Limb (tissue), 2 donors: ENCODE data around the gene ASMTL.
"Not testable (repeated sequence)": the region's sequence is repeated elsewhere in the genome, so short reads cannot be mapped to it uniquely, and the experiment has no call there.

ENCODE experiments used
- DNase-seq, 2 donors: peaks; one replicate each; pipeline ENCODE4 v3.0.0-alpha.2; 2016; ENCODE audit errors: extremely low spot score in 2 of 2

Gene ASMTL

GRCh38 chrX:1389993-1390285, 62.8 kb downstream of the ASMTL start:
- DNase-seq: no peak

GRCh38 chrX:1389181-1389992, 63.3 kb downstream of the ASMTL start:
- no peak for DNase-seq

- no peak for DNase-seq
These were observed 64.1 kb downstream of the ASMTL start for GRCh38 chrX:1388651-1389050.

DNA sequence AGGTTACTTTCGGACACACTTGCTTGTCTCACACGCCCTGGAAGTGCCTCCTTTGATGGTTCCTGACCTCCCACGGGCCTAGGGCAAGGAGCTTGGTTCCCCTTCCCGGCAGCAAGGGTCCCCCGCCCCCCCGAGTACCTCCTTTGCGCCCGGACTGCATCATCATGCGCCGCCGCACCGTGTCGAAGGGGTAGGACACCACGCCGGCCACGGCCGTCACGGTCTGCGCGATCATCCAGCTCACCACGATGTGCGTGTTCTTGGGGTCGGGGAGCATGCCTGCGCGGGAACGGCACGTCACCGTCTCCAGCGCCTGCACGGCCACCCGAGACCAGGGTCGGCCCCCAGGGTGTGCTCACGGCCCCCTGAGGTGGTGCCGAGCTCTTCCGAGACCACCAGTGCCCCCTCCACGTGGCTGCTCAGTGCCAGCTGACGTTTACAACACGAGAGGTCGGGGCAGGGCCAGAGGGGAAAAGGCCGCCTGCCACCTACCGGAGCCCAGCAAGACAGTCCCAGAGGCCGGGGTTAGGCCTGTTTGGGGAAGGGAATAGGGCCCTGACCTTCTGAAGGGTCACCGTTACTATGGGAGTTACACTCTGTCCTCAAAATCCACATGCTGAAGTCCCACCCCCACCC, 65.5 kb downstream of the ASMTL start:
- no peak for DNase-seq

DNA sequence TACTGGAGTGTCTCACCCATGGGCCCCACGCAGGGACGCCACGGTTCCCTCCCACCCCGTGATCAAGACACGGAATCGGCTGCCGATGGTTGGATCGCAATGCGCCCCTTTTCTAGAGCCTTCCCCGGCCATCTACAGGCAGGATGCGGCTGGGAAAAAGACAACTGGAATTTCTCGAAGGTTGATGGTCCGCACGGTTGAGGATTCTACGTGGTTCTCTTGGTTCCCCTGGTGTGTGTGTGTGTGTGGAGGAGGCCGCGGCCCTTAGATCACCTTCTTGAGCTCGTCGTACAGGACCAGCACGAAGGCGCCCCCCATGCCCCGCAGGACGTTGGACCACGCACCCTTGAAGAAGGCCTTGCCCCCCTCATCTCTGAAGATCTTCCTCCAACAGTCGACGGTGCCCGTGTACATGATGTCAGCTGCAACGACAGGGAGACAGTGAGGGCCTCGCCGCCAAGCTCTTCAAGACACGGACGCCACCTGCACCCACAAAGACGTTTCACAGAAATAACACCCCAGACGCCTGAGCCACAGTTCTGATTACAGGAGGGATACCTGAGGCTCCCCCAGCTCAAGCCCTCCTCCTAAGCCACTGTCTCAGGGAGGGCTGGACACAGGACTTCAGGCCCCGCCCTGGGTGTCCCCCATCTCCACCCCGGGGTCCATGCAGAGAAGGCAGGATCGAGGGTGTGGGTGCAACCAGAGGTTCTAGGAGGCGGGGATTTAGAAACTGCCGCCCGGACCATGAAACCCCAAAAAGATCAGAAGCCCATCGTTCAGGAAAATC, 66.2 kb downstream of the ASMTL start:
- no peak for DNase-seq

DNA sequence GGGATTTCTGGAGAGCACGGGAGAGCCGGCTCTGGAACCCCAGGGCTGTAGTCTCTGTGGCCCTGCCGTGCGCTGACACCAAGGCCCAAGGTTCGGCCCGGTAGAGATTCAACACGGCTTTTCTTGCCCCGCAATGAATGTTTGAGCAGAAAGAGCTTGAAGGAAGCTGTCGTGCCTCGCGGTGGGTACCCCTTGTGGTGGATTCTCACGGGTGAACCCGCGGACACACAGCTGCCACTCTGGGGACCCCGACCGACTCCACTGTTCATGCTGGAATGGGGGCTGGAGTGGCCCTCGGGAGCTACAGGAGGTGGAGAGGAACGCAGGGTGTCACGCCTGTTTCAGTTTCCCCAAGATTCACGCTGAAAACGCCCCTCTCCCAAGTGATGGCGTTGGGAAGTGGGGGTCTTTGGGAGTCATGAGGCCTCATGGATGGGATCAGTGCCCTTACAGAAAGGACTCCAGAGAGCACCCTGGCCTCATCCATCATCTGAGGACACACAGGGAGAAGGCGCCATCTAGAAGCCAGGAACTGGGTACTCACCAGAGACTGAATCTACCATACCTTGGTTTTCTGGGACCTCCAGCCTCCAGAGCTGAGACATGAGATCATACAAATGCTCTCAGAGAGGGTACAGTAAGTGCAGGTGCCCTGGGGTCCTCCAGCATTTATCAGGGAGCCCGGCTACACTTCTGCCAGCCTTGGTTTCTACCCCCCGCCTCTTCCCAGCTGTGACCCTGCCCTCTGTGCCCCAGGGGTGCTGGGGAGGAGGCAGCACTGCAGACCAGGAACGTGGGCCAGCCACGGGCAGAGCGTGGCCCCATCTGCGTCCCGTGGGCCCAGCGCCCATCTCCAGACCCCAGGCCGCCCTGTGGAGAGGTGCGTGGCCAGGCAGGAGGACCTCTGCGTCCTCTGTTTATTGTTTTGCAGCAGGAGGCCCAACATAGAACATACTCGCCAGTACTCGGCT, 67.2 kb downstream of the ASMTL start:
- DNase-seq: no peak

DNA sequence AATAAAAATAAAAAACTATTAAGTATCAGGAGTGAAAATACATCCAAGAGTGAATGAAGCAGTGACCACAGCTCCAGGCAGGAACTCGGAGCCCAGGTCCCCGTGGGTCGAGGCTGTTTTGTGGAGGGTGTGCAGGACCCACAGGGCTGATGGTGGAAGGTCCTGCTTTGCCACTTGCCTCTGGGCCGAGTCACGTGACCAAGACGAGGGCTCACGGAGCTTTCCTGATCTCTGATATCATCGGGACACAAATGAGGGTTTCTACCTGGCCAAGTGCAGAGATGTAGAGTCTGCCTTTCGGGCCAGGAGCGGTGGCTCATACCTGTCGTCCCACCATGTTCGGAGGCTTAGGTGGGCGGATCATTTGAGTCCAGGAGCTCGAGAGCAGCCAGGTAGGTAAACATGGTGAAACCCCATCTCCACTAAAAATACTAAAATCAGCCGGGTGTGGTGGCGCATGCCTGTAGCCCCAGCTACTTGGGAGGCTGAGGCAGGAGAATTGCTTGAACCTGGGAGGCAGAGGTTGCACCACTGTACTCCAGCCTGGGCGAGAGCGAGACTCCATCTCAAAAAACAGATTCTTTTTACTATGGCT, 68.0 kb downstream of the ASMTL start:
- DNase-seq: no peak

DNA sequence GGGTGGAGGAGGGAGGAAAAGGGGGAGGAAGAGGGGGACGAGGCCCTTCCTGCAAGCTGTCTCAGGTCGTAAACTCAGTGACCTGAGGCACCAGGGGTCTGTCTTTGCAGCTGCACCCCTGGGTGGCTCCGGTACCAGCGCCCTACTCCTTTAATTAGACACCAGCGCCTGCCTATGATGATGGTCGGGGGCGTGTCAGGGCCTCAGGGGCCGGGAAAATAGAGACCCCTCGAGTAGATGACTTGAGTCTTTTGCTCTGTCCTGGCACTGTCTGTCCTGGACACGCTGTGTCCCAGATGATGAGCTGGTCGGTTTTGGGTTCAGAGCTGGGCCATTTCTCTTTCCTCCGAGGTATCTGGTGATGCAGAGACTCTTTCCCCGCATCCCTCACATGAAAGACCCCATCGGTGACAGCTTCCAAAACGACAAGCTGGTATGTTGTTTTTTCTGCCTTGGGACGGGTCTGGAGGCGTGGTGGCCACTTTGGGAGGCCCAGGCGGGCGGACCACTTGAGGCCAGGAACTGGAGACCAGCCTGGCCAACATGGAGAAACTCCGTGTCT, 72.0 kb downstream of the ASMTL start:
- no peak for DNase-seq

GRCh38 chrX:1378306-1378759, 74.4 kb downstream of the ASMTL start:
- no peak for DNase-seq

- DNase-seq: no peak
These were observed 84.4 kb downstream of the ASMTL start for GRCh38 chrX:1368385-1368698.

DNA sequence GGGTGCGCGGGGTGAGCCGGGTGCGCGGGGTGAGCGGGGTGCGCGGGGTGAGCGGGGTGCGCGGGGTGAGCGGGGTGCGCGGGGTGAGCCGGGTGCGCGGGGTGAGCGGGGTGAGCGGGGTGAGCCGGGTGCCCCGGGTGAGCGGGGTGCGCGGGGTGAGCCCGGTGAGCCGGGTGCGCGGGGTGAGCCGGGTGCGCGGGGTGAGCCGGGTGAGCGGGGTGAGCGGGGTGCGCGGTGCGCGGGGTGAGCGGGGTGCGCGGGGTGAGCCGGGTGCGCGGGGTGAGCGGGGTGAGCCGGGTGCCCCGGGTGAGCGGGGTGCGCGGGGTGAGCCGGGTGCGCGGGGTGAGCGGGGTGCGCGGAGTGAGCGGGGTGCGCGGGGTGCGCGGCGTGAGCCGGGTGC, 86.3 kb downstream of the ASMTL start:
- DNase-seq: not testable (repeated sequence)

DNA sequence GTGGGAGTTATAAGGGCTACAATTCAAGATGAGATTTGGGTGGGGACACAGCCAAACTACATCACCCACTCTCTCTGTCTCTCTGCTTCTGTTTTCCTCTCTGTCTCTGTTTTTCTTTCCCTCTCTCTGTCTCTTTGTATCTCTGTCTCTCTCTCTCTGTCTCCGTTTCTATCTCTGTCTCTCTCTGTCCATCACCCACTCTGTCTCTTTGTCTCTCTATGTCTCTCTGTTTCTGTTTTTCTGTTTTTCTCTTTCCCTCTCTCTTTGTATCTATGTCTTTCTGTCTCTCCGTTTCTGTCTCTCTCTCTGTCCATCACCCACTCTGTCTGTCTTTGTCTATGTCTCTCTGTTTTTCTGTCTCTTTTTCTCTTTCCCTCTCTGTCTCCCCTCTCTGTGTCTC, 90.8 kb downstream of the ASMTL start:
- DNase-seq: no peak

- DNase-seq: no peak
These were observed 91.4 kb downstream of the ASMTL start for GRCh38 chrX:1361275-1361674.

- no peak for DNase-seq
These were observed 92.5 kb downstream of the ASMTL start for GRCh38 chrX:1360171-1360570.

DNA sequence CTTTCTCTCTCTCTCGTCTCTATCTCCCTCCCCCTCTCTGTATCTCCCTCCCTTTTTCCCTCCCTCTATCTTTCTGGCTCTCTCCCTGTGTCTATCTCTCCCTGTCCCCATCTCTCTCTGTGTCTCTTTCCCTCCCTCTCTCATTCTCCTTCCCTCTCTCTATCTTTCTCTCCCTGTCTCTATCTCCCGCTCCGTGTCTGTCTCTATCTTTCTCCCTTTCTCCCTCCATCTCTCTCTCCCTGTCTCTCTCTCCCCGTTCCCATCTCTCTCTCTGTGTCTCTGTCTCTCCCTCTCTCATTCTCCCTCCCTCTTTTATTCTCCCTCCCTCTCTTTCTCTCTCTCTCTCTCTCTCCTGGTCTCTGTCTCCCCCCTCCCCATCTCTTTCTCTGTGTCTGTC, 93.2 kb downstream of the ASMTL start:
- no peak for DNase-seq

- DNase-seq: no peak
These were observed 93.8 kb downstream of the ASMTL start for GRCh38 chrX:1358793-1359476.

GRCh38 chrX:1357993-1358392, 94.7 kb downstream of the ASMTL start:
- no peak for DNase-seq

- peak in 1 of 2 donors; percentile 35 for DNase-seq
These were observed 97.3 kb downstream of the ASMTL start for GRCh38 chrX:1355131-1356046.
